GM12878 (cell line): ENCODE results near the gene AHCYL2. TPM values are rescaled to one million over a fixed set of nuclear protein-coding genes. Genes with fewer than 3 reads are reported as not detected.

Experiments
- BCL11A ChIP-seq: IDR thresholded peaks from 2 replicates; pipeline ENCODE4 v1.6.1; 2011; ENCODE audit warnings: low read depth, low read length
- CEBPB ChIP-seq, 2 experiments: fragments of 150-350 bp in 1 of 2; IDR thresholded peaks; 2 replicates each; pipeline ENCODE4 v1.6.1; 2012 to 2014; ENCODE audit warnings: low read depth in 2 of 2, low read length in 2 of 2, borderline replicate concordance in 1 of 2, inconsistent platforms in 1 of 2
- E2F4 ChIP-seq: IDR thresholded peaks from 2 replicates; pipeline ENCODE4 v1.6.1; 2012; ENCODE audit warnings: low read depth, low read length, improper control_type of control experiment
- EGR1 ChIP-seq, 2 experiments: IDR thresholded peaks; 1 replicate in 1 of 2; 2 replicates in 1 of 2; pipeline ENCODE4 v1.6.1; 2011 to 2012; ENCODE audit warnings: low read depth in 2 of 2, low read length in 2 of 2, borderline replicate concordance in 1 of 2, mild to moderate bottlenecking in 1 of 2, moderate library complexity in 1 of 2
- HDAC2 ChIP-seq: fragments of 200-600 bp; sonication (generic); IDR thresholded peaks from 2 replicates; pipeline ENCODE4 v1.6.1; 2017
- HDAC6 ChIP-seq: fragments of 200-600 bp; sonication (generic); IDR thresholded peaks from one replicate; pipeline ENCODE4 v1.8.0; 2017; ENCODE audit warnings: antibody characterized with exemption; ENCODE audit not compliant: unreplicated experiment
- IKZF1 ChIP-seq: fragments of 450-650 bp; conservative IDR thresholded peaks from 2 replicates; pipeline ENCODE4 v1.6.1; 2017; ENCODE audit warnings: antibody characterized with exemption, mild to moderate bottlenecking
- IKZF2 ChIP-seq, 2 experiments: fragments of 450-650 bp; IDR thresholded peaks; 2 replicates each; pipeline ENCODE4 v1.6.1; 2017; ENCODE audit warnings: mild to moderate bottlenecking in 2 of 2, moderate library complexity in 2 of 2
- IRF4 ChIP-seq: IDR thresholded peaks from 2 replicates; pipeline ENCODE4 v1.6.1; 2011; ENCODE audit warnings: low read depth, low read length
- MTA2 ChIP-seq: fragments of 450-650 bp; IDR thresholded peaks from 2 replicates; pipeline ENCODE4 v1.6.1; 2016; ENCODE audit warnings: low read depth, mild to moderate bottlenecking, moderate library complexity
- NFIC ChIP-seq: IDR thresholded peaks from 2 replicates; pipeline ENCODE4 v1.6.1; 2012; ENCODE audit warnings: low read depth, mild to moderate bottlenecking, inconsistent platforms, low read length, moderate library complexity
- NR2C1 ChIP-seq: fragments of 450-650 bp; IDR thresholded peaks from 2 replicates; pipeline ENCODE4 v1.6.1; 2017; ENCODE audit warnings: antibody characterized with exemption, mild to moderate bottlenecking, moderate library complexity
- PML ChIP-seq: IDR thresholded peaks from 2 replicates; pipeline ENCODE4 v1.6.1; 2012; ENCODE audit warnings: low read length, inconsistent platforms
- SMARCA5 ChIP-seq: fragments of 450-650 bp; IDR thresholded peaks from 2 replicates; pipeline ENCODE4 v1.6.1; 2017; ENCODE audit warnings: mild to moderate bottlenecking
- SMC3 ChIP-seq: IDR thresholded peaks from 2 replicates; pipeline ENCODE4 v1.6.1; 2011; ENCODE audit warnings: low read length, improper control_type of control experiment, borderline replicate concordance
- SRF ChIP-seq, 2 experiments: IDR thresholded peaks; 2 replicates each; pipeline ENCODE4 v1.6.1; 2011; ENCODE audit warnings: low read depth in 2 of 2, low read length in 2 of 2, mild to moderate bottlenecking in 1 of 2, moderate library complexity in 1 of 2
- STAT3 ChIP-seq: IDR thresholded peaks from 2 replicates; pipeline ENCODE4 v1.6.1; 2011; ENCODE audit warnings: low read depth, low read length, improper control_type of control experiment
- TCF12 ChIP-seq: IDR thresholded peaks from 2 replicates; pipeline ENCODE4 v1.6.1; 2011; ENCODE audit warnings: low read depth, mild to moderate bottlenecking, low read length
- ZNF592 ChIP-seq: fragments of 450-650 bp; IDR thresholded peaks from 2 replicates; pipeline ENCODE4 v1.6.1; 2017; ENCODE audit warnings: mild to moderate bottlenecking, moderate library complexity
- polyA plus RNA-seq, 11 experiments: library from polyadenylated mRNA; depleted of rRNA in 4 of 11; unstranded in 6 of 11; stranded (reverse) in 5 of 11; fragments of >200 nt; fragmentation: Nextera tagmentation in 4 of 11; fragmentation: Illumina TruSeq in 1 of 11; extraction: Ambion mirVana in 4 of 11; extraction: Trizol in 1 of 11; gene quantifications; 1 replicate in 1 of 11; 2 replicates in 10 of 11; pipeline versions ENCODE4 v1.2.1 to v1.2.3, GENCODE V29; 2011 to 2016; ENCODE audit warnings: inconsistent platforms in 2 of 11, missing spikeins in 2 of 11, low read depth in 1 of 11
- total RNA-seq, 4 experiments: library from RNA; depleted of rRNA in 3 of 4; stranded (reverse); fragments of >200 nt in 3 of 4; fragmentation: Illumina TruSeq in 1 of 4; extraction: Trizol in 1 of 4; gene quantifications; 2 replicates each; pipeline versions ENCODE4 v1.2.1 to v1.2.3, GENCODE V29; 2013 to 2021
- TF ChIP-seq, protein P1 (sequence below): IDR thresholded peaks from 2 replicates; pipeline ENCODE4 v1.6.1; 2012; ENCODE audit warnings: mild to moderate bottlenecking, low read depth, low read length

AHCYL2 gene
- total and polyA plus RNA-seq, 10 of the 15 experiments (the other 5 are each of a cell fraction or from before 2014, with no cell fraction given) = 1.7 to 29.1 (median 5.4) TPM

DNA sequence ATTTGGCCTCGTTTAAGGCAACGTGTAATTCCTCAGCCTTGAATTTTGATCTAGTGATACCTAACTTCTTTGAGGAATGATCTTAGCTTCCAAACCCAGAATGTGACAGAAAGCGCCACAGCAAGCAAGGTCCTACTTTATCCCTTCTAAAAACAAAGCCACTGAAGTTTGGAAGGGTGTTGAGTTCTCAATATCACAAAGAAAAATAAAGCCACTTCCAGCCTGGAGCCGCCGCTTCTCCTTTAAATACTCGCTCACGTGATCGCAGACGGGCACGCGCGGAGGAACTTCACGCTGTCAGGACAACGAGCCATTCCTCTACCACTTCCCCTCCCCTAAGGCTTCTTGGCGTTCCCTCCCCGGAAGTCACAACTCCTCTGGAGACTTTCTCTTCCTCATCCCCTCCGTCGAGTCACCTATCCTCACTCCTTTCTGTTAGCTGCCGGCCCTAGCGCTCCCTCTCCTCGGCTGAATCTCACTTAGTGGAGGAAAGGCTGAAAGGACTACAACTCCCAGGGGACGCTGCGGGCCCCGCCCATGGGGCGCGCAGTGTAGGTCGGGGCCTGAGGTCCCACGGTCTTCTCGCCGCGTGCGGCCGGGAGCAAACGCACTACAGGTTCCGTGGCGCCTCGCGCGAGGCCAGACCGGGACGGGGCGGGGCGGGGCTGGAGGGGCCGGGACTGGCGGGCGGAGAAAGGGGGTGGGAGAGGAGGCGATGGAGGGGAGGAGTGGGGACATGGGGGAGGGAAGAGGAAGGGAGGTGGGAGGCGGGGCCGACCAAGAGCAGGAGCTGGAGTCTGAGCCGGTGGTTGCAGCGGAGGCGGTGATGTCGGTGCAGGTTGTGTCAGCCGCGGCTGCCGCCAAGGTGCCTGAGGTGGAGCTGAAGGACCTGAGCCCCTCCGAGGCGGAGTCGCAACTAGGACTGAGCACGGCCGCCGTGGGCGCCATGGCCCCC is at the start of gene AHCYL2 (continued):
- no peak for TF ChIP-seq SMARCA5
- no peak for TF ChIP-seq NFIC
- TF ChIP-seq MTA2 = no peak
- TF ChIP-seq SRF (IDR thresholded peaks at IDR 0.05; ENCODE audit: low read depth in 2 of 2, low read length in 2 of 2) = no peak
- TF ChIP-seq IRF4 = 0 out of 2 replicates have a peak, but pooled peaks have one; percentile 42
- TF ChIP-seq HDAC6 = no peak
- TF ChIP-seq, protein P1, sequence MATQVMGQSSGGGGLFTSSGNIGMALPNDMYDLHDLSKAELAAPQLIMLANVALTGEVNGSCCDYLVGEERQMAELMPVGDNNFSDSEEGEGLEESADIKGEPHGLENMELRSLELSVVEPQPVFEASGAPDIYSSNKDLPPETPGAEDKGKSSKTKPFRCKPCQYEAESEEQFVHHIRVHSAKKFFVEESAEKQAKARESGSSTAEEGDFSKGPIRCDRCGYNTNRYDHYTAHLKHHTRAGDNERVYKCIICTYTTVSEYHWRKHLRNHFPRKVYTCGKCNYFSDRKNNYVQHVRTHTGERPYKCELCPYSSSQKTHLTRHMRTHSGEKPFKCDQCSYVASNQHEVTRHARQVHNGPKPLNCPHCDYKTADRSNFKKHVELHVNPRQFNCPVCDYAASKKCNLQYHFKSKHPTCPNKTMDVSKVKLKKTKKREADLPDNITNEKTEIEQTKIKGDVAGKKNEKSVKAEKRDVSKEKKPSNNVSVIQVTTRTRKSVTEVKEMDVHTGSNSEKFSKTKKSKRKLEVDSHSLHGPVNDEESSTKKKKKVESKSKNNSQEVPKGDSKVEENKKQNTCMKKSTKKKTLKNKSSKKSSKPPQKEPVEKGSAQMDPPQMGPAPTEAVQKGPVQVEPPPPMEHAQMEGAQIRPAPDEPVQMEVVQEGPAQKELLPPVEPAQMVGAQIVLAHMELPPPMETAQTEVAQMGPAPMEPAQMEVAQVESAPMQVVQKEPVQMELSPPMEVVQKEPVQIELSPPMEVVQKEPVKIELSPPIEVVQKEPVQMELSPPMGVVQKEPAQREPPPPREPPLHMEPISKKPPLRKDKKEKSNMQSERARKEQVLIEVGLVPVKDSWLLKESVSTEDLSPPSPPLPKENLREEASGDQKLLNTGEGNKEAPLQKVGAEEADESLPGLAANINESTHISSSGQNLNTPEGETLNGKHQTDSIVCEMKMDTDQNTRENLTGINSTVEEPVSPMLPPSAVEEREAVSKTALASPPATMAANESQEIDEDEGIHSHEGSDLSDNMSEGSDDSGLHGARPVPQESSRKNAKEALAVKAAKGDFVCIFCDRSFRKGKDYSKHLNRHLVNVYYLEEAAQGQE = no peak
- no peak for TF ChIP-seq HDAC2
- no peak for TF ChIP-seq SMC3
- TF ChIP-seq IKZF2 (IDR thresholded peaks at IDR 0.05) = peak; percentile 66 to 76; a peak in 3 of 4 replicates
- no peak for TF ChIP-seq TCF12
- peak; percentile 82 for TF ChIP-seq NR2C1
- TF ChIP-seq ZNF592 = no peak
- TF ChIP-seq PML = no peak
- TF ChIP-seq IKZF1 = peak; percentile 100
- no peak for TF ChIP-seq STAT3
- TF ChIP-seq BCL11A = 0 out of 2 replicates have a peak, but pooled peaks have one; percentile 1
- TF ChIP-seq EGR1 (IDR thresholded peaks at IDR 0.05; ENCODE audit: borderline replicate concordance in 1 of 2, low read depth in 2 of 2, low read length in 2 of 2) = peak in 1 of 2 experiments; percentile 69; a peak in 2 of 3 replicates
- TF ChIP-seq E2F4 = peak; percentile 5; the same call in 1 of the 2 replicates
- TF ChIP-seq CEBPB (IDR thresholded peaks at IDR 0.05; ENCODE audit: borderline replicate concordance in 1 of 2, low read depth in 2 of 2, low read length in 2 of 2) = no peak
